Vagina (tissue), 2 donors: ENCODE data around the gene ASPDH.

Source experiments
- POLR2A ChIP-seq, 2 donors: fragments of 450-650 bp; IDR thresholded peaks; one replicate each; pipeline ENCODE4 v1.6.1; 2017; ENCODE audit warnings: antibody characterized with exemption in 2 of 2, mild to moderate bottlenecking in 2 of 2, moderate library complexity in 2 of 2
- TF ChIP-seq, protein P1 (sequence below), 3 experiments: fragments of 450-650 bp in 2 of 3; fragments of 200-600 bp in 1 of 3; sonication (generic) in 1 of 3; IDR thresholded peaks; one replicate each; pipeline ENCODE4 v1.5.1; 2017 to 2019; ENCODE audit warnings: antibody characterized with exemption in 3 of 3, mild to moderate bottlenecking in 2 of 3, moderate library complexity in 2 of 3

DNA sequence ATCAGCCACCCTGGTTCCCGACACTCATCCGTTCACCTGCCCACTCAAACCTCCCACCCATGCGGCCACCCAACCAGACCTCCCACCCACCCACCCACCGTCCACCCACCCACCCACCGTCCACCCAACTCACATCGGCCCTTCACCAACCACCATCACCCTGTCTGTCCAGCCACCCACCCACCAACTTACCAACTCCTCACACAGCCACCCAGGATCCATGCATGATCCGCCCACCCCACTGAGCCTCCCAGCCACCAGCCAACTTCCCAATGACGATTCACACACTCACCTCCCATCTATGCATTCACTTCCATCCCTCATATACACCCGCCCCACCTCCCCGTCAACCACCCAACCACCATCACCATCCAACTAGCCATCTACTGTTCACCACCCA lies 7.0 kb downstream of the ASPDH start:
- TF ChIP-seq, protein P1, sequence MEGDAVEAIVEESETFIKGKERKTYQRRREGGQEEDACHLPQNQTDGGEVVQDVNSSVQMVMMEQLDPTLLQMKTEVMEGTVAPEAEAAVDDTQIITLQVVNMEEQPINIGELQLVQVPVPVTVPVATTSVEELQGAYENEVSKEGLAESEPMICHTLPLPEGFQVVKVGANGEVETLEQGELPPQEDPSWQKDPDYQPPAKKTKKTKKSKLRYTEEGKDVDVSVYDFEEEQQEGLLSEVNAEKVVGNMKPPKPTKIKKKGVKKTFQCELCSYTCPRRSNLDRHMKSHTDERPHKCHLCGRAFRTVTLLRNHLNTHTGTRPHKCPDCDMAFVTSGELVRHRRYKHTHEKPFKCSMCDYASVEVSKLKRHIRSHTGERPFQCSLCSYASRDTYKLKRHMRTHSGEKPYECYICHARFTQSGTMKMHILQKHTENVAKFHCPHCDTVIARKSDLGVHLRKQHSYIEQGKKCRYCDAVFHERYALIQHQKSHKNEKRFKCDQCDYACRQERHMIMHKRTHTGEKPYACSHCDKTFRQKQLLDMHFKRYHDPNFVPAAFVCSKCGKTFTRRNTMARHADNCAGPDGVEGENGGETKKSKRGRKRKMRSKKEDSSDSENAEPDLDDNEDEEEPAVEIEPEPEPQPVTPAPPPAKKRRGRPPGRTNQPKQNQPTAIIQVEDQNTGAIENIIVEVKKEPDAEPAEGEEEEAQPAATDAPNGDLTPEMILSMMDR (IDR thresholded peaks at IDR 0.05): no peak
- no peak for TF ChIP-seq POLR2A (IDR thresholded peaks at IDR 0.05)
